22Rv1 (cell line): ENCODE data around the gene MAD1L1.

Source experiments
- ZFX ChIP-seq: fragments of 450-650 bp; IDR thresholded peaks from 2 replicates; pipeline ENCODE4 v1.6.1; 2017; ENCODE audit warnings: antibody characterized with exemption, borderline replicate concordance
- TF ChIP-seq, protein P1 (sequence below): fragments of 450-650 bp; IDR thresholded peaks from 2 replicates; pipeline ENCODE4 v1.5.1; 2017; ENCODE audit warnings: mild to moderate bottlenecking

DNA sequence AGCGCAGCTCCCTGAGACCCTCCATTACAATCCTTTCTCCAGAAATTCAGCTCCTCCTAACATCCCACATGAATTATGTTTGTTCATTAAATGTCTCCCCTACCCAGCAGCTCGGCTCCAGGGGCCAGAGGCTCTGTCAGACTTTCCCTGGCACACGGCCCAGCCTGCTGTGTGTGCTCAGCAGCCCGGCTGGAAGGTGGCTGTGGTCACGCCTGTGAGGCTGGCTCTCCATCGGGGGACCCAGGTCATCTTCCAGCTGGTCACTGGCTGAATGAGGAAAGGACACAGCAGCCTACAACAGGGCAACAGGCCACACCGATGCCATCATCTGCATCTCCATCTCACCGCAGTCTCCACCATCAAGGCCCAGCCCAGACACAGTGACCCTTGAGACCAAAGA, 219.8 kb downstream of the MAD1L1 start:
- TF ChIP-seq, protein P1, sequence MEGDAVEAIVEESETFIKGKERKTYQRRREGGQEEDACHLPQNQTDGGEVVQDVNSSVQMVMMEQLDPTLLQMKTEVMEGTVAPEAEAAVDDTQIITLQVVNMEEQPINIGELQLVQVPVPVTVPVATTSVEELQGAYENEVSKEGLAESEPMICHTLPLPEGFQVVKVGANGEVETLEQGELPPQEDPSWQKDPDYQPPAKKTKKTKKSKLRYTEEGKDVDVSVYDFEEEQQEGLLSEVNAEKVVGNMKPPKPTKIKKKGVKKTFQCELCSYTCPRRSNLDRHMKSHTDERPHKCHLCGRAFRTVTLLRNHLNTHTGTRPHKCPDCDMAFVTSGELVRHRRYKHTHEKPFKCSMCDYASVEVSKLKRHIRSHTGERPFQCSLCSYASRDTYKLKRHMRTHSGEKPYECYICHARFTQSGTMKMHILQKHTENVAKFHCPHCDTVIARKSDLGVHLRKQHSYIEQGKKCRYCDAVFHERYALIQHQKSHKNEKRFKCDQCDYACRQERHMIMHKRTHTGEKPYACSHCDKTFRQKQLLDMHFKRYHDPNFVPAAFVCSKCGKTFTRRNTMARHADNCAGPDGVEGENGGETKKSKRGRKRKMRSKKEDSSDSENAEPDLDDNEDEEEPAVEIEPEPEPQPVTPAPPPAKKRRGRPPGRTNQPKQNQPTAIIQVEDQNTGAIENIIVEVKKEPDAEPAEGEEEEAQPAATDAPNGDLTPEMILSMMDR = no peak
- no peak for TF ChIP-seq ZFX
